Raji (cell line): ENCODE data around the gene LIPK.

Source experiments
- POLR2A ChIP-seq: IDR thresholded peaks from 2 replicates; pipeline ENCODE4 v1.6.1; 2011; ENCODE audit warnings: low read depth, low read length, control low read depth; ENCODE audit not compliant: insufficient read depth

Gene LIPK

DNA sequence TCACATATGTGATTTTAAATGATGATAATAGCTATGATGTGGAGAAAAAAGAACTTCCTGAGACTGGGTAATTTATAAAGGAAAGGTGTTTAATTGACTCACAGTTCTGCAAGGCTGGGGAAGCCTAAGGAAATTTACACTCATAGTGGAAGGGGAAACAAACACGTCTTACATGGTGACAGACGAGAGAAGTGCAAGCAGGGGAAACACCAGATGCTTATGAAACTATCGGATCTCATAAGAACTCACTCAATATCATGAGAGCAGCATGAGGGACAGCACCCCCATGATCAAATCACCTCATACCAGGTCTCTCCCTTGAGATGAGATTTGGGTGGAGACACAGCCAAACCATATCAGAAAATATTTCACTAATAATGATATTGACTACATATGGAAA, 49.7 kb downstream of the LIPK start:
- no peak for TF ChIP-seq POLR2A

DNA sequence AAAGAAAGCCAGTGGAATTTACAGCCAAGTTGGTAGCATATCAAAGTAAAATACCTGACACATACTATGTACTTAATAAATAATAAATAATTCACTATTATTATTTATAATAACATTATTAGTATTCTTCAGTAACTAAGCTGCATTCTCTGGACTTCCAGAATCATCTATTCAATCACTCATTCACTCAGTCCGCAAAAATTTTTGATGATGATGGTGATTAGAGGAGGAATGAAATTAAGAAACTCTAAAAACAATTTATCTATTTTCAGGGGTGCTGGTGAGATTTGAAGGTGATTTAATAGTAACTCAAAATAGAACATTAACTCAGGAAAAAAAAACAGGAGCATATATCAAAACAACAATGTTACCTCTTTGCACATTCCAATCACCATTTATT, 50.6 kb downstream of the LIPK start:
- no peak for TF ChIP-seq POLR2A

DNA sequence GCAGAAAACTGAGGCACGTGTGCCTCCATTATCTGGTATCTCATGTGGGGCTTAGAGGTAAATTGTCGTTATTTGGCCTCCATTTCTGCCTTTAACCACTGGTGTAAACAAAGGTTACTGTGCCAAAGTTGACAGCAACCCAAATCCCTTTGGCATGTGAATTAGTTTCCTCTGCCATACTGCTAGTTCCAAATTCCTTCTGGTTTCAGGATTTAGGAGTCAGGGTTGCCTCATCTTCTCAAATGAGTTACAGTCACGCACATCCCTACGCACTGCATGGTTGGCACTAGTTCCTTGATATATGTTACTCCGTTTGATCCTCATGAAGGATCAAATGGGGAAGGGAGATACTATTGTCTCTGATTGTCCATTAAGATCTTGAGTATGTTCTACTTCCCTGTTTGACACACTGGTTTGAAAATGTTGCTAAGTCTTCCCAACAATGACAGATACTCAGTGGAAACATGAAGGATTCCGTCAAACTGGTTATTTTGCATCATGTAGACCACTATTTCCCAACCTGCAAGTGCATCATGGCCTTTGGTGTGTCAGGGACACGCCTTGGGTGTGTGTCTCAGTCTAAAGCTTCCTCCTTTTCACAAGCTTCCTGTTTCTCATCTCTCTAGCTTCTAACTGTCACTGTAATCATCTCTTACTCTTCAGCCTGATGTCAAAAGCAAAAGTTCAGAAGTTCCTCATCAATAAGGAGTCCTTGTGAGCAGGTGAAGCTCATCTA, 53.5 kb downstream of the LIPK start, which contains the start of gene LIPN:
LIPN (plus strand) TSS at position 655 of the 736 bp plus-strand sequence. CDS start 1,386 bp downstream, outside the sequence.
- TF ChIP-seq POLR2A = no peak

DNA sequence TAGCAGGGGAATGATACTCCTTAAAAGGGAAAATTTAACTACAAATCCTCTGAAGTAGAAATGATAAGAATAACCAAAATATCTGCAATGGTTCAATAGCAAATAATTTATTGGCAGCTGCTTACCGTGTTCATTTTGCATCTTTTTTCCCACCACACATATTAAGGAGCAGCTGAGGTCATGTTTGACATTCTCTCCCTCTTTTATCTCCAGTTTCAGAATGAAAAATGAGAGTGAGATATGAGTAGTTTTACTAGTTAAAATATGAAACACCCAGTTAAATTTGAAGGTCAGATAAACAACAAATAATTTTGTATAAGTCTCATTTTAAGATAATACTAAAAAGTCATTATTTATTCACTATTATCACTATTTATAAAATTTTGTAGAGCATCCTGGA, 56.9 kb downstream of the LIPK start:
- no peak for TF ChIP-seq POLR2A

DNA sequence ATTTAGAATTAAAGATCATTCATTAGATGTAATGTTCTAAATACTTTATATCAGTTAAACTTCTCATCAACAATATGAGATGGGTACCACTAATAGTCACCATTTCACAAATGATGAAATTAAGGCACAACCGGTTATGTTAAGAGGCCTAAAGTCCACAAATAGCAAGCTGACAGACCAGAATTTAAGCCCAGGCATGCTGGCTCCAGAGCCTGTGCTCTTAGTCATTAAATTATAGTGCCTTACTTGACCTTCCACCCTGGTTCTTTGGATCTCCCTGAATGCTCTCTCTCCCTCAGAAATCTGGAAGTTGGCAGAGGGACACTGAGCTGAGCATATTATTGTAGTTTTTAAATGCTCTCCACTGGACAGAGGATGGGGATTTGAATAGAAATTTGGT, 57.4 kb downstream of the LIPK start:
- TF ChIP-seq POLR2A = no peak

DNA sequence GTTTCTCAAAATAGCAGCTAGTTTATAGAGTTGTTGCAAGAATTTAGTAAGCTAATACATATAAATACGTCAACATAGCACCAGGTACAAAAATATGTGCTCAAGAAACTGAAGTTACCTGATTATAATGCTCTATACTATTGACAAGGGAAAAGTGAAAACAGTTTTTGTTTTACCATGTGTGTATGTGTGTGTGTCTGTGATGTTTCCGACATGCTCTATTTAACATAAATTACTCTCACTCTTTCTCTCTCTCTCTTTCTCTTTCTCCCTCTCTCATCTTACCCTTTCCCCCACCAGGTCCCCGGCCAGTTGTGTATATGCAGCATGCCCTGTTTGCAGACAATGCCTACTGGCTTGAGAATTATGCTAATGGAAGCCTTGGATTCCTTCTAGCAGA, 58.1 kb downstream of the LIPK start:
- no peak for TF ChIP-seq POLR2A

DNA sequence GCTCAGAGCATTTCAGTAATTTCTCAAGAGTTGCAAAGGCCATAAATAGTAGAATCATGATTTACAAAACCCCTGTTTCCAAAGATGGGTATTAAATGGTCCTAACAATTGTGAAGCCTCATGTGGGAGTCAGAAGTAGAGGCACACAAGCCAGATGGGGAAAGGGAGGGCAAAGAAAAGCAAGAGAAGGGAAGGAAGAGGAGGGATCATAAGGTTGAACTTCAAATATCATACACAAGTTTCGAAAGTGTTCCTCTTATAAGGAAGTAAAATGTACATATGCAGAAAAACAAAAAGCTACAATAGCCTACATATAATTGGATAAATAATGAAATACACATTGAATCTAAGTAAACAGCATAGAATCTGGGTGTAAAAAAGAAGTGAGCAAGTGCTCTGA, 59.8 kb downstream of the LIPK start:
- no peak for TF ChIP-seq POLR2A

DNA sequence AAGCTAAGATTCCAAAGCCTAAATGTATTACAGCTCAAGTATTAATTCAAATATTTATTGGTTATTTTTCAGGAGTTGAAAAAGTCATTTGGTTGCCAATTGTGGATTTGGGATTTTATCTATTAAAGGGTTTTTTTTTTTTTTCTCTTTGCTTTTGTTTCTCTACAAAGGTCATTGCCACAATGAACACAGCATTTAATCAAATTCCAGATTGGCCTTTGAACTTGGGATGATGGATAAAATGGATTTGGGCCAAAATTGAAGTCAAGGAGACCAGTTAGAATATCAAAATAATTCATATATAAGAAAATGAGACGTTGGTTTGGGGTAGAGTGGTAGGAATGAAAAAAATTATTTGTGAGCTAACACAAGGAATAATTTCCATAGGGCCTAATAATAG, 63.3 kb downstream of the LIPK start:
- no peak for TF ChIP-seq POLR2A

DNA sequence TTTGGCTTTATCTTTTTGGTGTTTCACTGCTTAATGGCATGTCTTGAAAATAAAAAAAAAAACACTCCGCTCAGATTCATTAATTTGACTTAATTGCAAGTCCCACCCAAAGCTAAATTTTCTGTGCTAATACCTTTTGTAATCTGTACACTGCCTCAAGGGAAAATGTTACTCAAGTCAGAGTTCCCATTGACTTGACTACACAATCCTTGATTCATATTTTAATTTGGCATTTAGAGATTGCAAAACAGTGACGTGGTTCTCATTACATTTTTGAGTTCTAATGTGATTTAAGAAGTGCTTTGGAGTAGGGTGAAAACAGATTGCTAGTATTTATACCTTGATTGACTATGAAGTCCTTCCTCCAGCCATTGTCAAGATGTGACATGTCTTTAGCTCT, 75.2 kb downstream of the LIPK start:
- no peak for TF ChIP-seq POLR2A

DNA sequence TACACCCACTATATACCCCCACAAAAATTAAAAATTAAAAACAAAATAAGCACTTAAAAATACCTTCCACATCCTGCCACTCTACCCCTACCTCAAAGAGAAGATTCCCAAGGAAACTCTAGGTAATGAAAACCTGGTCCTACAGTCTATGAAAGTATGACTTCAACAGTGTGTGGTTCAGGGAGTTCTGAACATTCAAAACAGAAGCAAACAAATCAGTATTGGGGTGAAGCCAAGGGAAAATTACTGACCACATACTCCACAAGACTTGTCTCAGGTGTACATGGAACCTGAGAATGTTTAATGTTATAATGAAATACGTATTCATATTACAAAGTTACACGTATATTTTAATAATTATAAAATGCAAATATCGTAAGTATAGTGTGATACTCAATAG, 76.2 kb downstream of the LIPK start:
- TF ChIP-seq POLR2A = no peak

DNA sequence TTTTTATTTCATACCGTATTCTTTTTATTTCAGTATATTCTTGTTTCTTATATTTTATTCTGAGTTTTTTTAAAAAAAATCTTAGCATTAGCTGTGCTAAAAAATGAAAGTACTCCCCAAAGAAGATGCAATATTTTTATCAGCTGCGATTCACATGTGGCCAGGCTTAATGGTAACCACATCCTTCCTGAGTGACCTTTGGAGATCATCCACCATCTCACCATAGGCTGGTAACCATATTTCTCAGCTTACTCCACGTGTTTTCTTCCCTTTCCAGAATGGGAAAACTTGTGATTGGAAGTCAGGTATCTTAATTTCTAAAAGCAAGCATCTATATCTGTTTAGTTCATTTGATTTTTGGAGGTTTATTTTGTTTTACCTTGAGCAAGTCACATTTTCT, 77.7 kb downstream of the LIPK start:
- TF ChIP-seq POLR2A = no peak

DNA sequence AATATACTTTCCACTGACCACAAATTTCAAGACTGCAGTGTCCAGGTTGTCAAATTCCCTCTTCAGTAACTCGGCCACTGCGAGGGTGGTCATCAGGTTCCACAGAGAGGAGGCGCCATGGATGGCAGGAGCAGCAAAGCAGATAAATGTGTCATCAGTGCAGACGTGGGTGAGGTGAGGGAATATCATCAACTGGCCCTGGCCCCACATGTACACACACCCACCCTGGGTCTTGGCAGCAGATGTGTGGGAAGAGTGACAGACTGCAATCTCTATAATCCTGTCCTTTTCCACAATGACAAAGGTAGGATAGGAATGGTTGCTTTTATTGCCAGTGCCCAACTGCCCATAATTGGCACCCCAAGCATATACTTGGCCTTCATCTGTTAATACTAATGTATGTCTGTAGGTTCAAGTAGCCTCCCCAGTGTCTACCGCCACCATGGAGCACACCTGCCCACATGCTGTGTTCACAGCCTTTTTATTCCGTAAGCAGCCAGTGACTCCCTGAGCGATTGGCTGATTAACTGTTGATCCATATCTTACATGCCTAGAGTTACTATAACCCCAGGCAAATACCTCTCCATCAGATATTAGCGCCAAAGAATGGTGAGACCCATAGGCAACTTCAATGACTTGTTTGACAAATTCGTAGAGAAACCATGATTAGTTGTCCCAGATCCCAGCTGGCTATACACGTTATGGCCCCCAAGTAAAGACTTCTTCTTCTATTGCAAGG, 80.2 kb downstream of the LIPK start:
- no peak for TF ChIP-seq POLR2A

DNA sequence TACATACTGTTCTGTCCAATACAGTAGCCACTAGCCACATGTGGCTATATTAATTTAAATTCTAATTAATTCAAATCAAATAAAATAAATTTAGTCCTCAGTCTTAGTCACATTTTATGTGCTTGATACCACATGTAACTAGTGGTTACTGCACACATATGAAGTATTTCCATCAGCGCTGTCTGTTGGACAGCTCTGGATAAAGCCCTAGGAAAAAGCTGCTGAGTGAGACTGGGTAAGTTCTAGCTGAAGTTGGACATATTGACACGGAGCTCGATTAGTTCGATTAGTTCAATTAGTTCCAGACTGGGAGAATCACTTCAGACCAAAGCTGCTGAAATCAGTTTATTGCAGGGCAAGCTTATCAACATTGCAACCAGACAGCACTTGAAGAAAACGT, 81.4 kb downstream of the LIPK start:
- no peak for TF ChIP-seq POLR2A

DNA sequence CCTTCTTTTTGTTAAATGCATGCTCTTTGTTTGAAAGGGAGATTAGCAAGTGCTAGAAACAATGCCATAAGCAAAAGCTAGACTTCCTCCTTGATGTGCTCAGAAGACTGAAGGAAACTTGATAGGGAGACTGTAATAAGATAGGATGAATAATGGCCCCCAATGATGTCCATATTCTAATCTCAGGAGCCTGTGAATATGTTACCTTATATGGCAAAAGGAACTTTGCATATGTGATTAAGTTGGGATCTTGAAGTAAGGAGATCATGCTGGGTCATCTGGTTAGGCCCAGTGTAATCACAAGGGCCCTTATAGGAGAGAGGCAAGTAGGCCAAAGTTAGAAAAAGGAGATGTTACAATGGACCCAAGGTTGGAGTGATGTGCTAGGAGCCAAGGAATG, 82.9 kb downstream of the LIPK start:
- TF ChIP-seq POLR2A = no peak

DNA sequence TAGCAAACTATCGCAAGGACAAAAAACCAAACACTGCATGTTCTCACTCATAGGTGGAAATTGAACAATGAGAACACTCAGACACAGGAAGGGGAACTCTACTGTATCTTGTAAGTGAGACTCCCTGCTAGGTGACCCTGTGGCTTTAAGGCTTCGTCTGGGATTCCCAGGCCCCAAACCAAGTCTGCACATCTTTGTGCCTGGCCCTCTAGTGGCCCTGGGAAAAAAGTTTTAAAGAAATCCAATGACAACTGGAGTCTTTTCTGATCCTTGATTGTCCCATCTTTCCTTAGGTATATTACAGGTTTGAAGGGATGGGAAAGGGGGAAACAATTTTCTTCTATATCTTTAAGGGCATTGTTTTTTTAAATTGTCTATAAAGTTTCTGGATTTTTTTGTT, 85.9 kb downstream of the LIPK start:
- no peak for TF ChIP-seq POLR2A

DNA sequence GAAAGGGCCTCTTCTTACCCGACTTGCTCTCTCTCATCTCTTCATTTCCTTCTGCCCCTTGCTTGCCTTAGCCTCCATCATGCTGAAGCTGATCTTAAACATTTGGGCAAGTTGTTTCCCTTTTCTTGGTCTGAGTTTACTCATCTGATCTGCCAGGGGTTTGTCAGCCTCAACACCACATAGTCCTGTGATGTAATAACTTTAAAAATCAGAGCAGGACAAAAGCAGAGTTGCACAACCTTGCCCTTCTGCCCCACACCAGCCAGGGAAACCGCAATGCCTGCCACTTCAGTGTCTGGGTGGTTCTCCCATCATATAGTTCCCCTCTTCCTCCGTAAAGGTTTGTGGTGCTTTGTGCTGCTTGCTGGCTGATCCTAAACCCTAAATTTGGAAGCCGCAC, 86.6 kb downstream of the LIPK start:
- no peak for TF ChIP-seq POLR2A
